Medulla oblongata (tissue), 1 donor: ENCODE data around the gene BTBD7.
"Not testable (repeated sequence)": the region's sequence is repeated elsewhere in the genome, so short reads cannot be mapped to it uniquely, and the experiment has no call there.

ENCODE experiments used
- DNase-seq: peaks from one replicate; pipeline ENCODE4 v3.0.0-alpha.2; 2015; ENCODE audit errors: extremely low spot score

The BTBD7 gene

GRCh38 chr14:93332853-93333630 is at the start of gene BTBD7:
Gene BTBD7 (minus strand): TSS chr14:93333036. CDS start chr14:93296051, 36,985 bp downstream.
- peak; percentile 95 for DNase-seq

- no peak for DNase-seq
Observed at GRCh38 chr14:93381644-93382043, 48.8 kb upstream of the BTBD7 start.

- DNase-seq: peak; percentile 14
Observed at GRCh38 chr14:93379831-93380230, 47.0 kb upstream of the BTBD7 start.

GRCh38 chr14:93375673-93376156 is 42.9 kb upstream of the BTBD7 start:
- no peak for DNase-seq

GRCh38 chr14:93369713-93370266 is 37.0 kb upstream of the BTBD7 start:
- peak; percentile 69 for DNase-seq

GRCh38 chr14:93368996-93369712 is 36.3 kb upstream of the BTBD7 start:
- DNase-seq: no peak

- not testable (repeated sequence) for DNase-seq
Observed at GRCh38 chr14:93354873-93355272, 22.0 kb upstream of the BTBD7 start.

DNA sequence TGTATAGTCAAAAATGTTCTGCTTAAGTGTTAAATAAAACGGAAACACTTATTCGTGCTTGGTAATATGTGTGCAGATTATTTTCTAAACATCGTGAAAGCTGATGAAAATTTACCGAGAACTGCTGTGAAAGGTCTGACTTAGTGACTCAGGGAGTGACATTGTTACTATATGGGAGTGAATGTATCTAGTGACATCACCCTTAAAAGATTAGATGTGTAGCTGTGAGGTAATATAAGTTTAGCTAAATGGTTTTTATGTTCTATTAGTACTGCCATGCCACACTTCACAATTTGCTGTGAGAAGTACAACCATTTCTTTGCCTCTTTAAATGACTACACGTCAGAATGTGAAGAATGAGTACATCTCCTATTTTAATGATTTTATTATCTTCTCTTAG is 15.5 kb upstream of the BTBD7 start:
- DNase-seq: no peak

DNA sequence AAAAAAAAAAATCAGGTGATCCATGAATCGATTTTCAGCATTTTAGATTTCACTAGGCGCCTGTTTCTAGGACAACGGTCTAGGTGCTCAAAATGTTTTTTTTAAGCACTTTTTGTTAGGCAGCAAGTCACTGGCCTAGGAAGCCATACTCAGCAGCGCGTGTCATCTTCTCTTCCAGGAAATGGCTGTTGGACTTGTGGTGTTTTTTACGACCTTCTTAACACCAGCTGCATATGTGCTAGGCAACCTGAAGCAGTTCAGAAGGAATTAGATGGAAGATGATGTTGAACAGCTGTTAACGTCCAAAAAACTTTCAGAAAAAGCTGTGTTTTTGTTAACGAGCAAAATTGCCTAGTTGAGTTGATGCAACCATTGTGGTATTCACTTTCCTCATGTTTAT is 15.0 kb upstream of the BTBD7 start:
- DNase-seq: no peak

DNA sequence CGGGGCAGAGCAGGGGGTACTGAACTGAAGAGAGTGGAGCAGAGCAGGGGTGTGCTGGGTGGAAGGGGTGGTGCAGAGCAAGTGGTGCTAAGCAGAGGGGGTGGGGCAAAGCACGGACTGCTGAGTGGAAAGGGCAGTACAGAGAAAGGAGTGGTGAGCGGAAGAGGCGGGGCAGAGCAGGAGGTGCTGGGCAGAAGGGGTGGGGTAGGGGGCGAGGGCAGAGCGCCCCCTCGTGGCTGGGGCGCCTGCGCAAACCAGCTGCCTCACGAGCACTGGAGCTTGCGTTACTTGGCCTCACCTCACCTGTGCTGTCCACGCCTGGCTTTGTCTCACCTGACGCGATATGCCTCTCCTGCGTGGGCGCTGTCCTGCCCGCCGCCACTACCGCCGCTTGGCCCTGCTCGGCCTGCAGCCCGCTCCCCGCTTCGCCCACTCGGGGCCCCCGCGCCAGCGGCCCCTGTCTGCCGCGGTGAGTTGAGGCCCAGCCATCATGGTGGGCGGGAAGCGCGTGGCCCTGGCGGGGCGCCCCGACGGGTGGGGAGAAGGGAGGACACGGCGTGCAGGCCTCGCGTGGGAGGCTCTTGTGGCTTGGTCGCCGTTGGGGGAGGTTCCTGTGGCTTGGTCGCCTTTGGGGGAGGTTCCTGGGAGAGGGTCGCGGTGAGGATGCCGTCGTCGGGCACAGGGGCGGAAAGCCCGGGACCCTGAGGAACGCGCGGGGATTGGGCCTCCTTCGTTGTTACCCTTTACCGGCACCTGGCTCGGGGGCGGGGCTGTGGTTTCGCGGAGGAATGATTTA is 14.3 kb upstream of the BTBD7 start, which contains the start of gene COX8C:
Gene COX8C (plus strand): TSS at position 257 of the 796 bp plus-strand sequence. CDS start 87 bp downstream, at position 344.
- DNase-seq: no peak

GRCh38 chr14:93343797-93344196 is 11.0 kb upstream of the BTBD7 start:
- DNase-seq: no peak

DNA sequence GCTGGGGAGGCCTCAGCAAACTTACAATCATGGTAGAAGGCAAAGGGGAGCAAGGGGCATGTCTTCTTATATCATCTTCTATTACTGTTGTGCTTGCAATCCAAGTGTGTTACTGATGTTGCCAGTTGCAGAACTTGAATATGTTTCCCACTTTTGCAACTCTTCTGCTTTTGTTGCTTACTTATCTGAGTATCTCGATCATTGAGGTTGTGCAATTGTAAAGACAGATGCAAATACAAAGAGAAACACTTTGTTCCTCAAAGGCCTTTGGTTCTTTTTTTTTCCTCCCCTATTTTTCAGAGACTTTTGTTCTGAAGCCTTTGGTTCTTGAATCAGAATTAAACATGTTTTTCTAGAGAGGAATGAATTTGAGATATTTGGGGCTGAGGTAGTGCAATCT is 10.4 kb upstream of the BTBD7 start:
- DNase-seq: peak; percentile 51

DNA sequence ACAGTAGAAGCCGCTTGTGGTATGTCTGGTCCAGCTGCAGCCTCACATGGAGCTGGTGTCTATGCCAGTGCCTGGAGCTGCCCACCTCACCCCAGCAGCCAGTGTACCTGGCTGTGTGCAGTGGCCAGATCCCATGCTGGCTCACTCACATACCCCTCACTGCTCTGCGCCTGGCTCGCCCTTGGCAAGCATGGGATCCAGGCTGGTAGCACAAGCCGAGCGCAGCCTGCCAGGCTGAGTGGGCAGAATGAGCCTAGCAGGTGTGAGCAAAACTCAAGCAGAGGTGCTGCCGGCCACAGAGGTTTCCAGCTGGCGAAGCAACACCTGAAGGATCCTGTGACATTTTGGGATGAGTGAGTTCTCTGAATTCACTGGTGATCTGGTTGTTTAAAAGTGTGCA is 5.0 kb upstream of the BTBD7 start:
- no peak for DNase-seq

DNA sequence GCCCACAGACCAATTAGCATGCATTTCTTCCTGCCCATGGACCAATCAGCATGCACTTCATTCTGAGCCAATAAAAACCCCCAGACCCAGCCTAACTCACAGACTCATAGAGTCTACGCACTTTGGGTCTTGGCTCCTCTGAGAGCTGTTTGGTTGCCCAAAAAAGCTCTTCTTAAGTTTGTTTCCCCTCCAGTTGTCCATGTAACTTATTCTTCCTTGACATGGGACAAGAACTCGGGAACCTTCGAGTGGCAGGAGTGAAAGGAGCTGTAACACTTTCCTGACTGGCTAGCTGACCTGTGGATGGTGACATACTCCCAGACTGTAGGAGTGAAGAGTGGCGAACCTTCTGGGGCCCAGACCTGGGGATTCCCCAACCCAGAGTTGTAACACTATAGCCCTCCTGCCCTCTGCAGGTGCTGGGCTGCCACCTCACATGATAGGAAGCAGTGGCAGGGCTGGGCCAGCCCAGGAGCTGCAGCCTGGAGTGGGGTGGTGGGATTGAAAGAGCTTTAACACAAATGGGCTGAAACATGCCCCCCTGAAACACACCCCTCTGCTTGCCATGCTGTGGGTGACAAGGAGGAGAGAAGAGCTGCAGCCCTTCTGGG is 4.4 kb upstream of the BTBD7 start:
- no peak for DNase-seq

- DNase-seq: peak; percentile 49
Observed at GRCh38 chr14:93333631-93334103, 831 bp upstream of the BTBD7 start.

- peak; percentile 41 for DNase-seq
Observed at GRCh38 chr14:93332397-93332852, 411 bp downstream of the BTBD7 start.

- DNase-seq: peak; percentile 20
Observed at GRCh38 chr14:93331728-93332396, 974 bp downstream of the BTBD7 start.

GRCh38 chr14:93331002-93331727 is 1.7 kb downstream of the BTBD7 start:
- peak; percentile 19 for DNase-seq

DNA sequence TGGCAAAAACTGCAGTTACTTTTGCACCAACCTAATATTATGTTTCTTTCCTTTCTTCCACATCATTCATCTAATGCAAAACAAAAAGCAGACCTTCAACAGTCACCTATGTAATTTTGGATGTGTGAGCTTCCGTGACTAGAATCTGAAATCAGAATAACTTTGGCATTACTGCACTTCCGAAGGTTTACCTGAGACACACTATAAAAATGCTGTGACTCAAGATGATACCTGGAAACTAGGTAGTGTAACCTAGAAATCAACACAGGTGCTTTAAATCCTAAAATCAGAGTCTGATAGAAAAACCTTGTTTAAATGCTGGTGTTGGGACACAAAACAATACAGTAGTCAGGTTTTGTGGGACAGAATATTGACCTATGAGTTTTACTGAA is 2.2 kb downstream of the BTBD7 start:
- DNase-seq: no peak
